Left cardiac atrium (tissue), 4 donors: ENCODE measurements around the gene RYR1. TPM values are rescaled to one million over a fixed set of nuclear protein-coding genes. Genes with fewer than 3 reads are reported as not detected.
"Not testable (repeated sequence)": the region's sequence is repeated elsewhere in the genome, so short reads cannot be mapped to it uniquely, and the experiment has no call there.

Experiments
- ATAC-seq, 2 donors: fragments of 200-7000 bp; cut with Tn5 transposase; one replicate each; pipeline ENCODE4 v1.9.1; 2020; ENCODE audit warnings: mild to moderate bottlenecking in 2 of 2, moderate library complexity in 2 of 2
- DNase-seq: peaks from one replicate; pipeline ENCODE4 v3.0.0-alpha.2; 2020
- intact Hi-C, 2 donors: fragments of 100-400 bp; cut with DNase I; formaldehyde crosslinking; loops; one replicate each; pipeline versions ENCODE4 v1.14.1 to v1.15.1; 2022 to 2023
- total RNA-seq, 2 donors: library from RNA; stranded (reverse); fragmentation: NEBNext Ultra II Directional; extraction: Animal tissue kit (Norgen Biotek cat#: 25700); gene quantifications; one replicate each; pipeline ENCODE4 v1.2.1, GENCODE V29; 2021
- donor health status: DM: no; HTN: yes; CAD: no.
- donor health status: DM: no; HTN: yes; CAD: no; lungs with severe emphysema.
- donor health status: DM: yes; HTN: yes; CAD: no.
- donor health status: Dilated cardiomyopathy.

Gene RYR1
- total RNA-seq, 2 donors from 2014 or later = 1.3 to 3.0 TPM

DNA sequence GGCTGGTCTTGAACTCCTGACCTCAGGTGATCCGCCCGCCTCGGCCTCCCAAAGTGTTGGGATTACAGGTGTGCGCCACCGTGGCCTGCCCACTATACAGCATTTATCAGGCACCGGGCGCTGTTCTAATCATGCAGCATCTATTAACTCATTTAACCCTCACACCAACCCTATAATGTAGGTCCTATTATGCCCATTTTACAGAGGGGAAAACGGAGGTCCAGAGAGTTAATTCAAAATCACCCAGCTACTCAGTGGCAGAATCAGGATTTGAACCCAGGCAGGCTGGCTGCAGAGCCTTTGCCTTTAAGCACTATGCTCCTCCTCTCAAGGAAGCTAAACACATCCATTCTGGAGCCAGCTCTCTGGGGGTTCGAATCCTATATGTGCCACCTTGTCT lies 130.0 kb downstream of the RYR1 start:
- ATAC-seq = no peak
- intact Hi-C loops = no loop called here
- no peak for DNase-seq

GRCh38 chr19:38564981-38565690 lies 131.6 kb downstream of the RYR1 start:
- intact Hi-C loops = no loop called here
- DNase-seq = no peak
- peak in 1 of 2 donors; percentile 18 for ATAC-seq

GRCh38 chr19:38565691-38566105 lies 132.2 kb downstream of the RYR1 start:
- DNase-seq = no peak
- intact Hi-C loops = no loop called here
- no peak for ATAC-seq

DNA sequence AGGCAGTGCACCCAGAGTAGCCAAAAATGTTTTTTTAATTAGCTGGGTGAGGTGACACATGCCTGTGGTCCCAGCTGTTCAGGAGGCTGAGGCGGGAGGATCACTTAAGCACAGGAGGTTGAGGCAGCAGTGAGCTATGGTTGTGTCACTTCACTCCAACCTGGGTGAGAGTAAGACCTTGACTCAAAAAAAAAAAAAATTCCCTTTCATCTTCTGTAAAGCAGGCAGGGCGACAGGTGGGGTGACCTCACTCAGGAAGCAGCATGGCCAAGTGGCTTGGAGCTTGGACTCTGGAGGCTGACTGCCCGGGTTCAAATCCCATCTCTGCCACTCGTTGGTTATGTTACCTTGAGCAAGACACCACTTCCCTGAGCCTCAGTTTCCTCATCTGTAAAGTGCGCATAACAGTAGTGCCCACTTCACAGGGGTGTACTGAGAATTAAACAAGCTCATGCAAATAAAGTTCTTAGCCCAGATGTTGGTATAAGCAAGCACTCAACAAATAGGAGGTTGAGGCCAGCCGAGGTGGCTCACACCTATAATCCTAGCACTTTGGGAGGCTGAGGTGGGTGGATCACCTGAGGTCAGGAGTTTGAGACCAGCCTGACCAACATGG lies 136.0 kb downstream of the RYR1 start:
- intact Hi-C loops = no loop called here
- ATAC-seq (no peak), DNase-seq (no peak)

DNA sequence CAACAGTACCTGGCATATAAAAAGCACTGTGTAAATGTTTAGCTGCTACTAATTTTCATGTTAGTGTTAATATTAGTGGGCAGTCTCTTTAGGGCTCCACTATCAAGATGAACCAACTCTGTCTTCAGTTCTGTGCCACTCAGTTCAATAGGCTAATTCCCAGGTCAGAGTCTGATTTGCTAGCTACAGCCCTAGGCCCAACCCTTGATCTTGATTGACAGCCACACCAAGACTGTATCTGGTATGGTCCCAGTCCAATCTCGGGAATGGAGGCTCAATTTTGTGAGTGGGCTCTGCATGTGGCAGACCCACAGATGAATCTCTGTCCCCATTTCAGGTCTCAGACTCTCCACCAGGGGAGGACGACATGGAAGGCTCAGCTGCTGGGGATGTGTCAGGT lies 138.2 kb downstream of the RYR1 start:
- DNase-seq (no peak), ATAC-seq (no peak)
- intact Hi-C loops = no loop called here

DNA sequence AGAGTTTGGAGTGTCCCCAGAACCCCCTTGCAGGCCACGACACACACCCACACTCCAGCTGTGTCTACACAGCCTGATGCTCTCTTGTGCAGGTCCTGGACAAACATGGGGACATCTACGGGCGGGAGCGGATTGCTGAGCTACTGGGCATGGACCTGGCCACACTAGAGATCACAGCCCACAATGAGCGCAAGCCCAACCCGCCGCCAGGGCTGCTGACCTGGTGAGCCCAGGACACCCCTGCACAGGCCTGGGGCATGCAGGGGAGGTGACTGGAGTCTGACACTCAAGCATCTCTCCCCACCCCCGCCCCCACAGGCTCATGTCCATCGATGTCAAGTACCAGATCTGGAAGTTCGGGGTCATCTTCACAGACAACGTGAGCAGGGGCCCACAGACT lies 144.3 kb downstream of the RYR1 start:
- DNase-seq (no peak), ATAC-seq (no peak)
- intact Hi-C loops = no loop called here

DNA sequence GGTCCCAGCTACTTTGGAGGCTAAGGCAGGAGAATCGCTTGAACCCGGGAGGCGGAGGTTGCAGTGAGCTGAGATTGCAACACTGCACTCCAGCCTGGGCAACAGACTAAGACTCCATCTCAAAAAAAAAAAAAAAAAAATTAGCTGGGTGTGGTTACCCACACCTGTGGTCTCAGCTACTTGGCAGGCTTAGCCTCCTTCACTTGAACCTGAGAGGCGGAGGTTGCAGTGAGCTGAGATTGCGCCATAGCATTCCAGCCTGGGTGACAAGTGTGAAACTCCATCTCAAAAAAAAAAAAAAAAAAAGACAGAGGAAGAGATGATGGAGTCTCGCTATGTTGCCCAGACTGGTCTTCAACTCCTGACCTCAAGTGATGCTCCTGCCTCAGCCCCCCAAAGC lies 145.8 kb downstream of the RYR1 start:
- DNase-seq, intact Hi-C loops, ATAC-seq: not testable (repeated sequence)

- DNase-seq = no peak
- intact Hi-C loops = no loop called here
- no peak for ATAC-seq
Measured at GRCh38 chr19:38580080-38580479, 146.6 kb downstream of the RYR1 start.

DNA sequence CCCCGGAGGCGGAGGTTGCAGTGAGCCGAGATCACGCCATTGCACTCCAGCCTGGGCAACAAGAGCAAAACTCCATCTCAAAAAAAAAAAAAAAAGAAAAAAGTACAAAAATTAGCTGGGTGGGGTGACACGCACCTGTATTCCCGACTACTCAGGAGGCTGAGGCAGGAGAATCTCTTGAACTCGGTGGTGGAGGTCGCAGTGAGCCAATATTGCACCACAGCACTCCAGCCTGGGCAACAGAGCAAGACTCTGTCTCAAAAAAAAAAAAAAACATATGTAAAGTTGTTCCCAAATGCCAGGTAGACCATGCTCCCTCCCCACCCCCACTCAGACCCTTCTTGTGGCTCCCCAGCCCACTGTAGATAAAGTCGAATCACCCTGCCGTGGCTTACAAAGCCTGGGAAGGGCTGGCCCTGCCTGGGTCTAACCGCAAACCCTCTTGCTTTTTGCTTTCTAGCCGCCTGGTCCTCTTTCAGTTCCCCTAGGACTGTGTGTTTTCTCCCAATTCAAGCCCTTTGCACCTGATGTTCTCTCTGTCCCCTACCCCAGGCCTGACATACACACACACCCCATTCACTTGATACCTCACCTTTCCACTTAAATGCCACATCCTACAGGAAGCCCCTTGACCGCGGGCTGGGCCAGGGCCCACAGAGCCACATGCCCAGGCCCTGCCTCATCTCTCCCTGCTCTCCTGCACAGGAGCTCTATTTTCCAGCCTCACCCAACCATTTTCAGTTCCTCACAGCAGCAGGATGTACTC lies 149.9 kb downstream of the RYR1 start:
- no peak for DNase-seq
- intact Hi-C loops = no loop called here
- ATAC-seq = no peak

- intact Hi-C loops = no loop called here
- ATAC-seq (no peak), DNase-seq (no peak)
Measured at GRCh38 chr19:38583985-38584305, 150.5 kb downstream of the RYR1 start.

GRCh38 chr19:38587562-38587961 lies 154.1 kb downstream of the RYR1 start:
- intact Hi-C loops = no loop called here
- no peak for DNase-seq
- ATAC-seq = no peak

- DNase-seq = no peak
- ATAC-seq = no peak
- intact Hi-C loops = no loop called here
Measured at GRCh38 chr19:38588041-38588440, 154.6 kb downstream of the RYR1 start.

GRCh38 chr19:38592940-38593339 lies 159.4 kb downstream of the RYR1 start:
- intact Hi-C loops = no loop called here
- DNase-seq (no peak), ATAC-seq (no peak)

- peak; percentile 53 to 74 for ATAC-seq
- intact Hi-C loops = no loop called here
- DNase-seq = peak; percentile 34
Measured at GRCh38 chr19:38596057-38596981, 162.8 kb downstream of the RYR1 start.

DNA sequence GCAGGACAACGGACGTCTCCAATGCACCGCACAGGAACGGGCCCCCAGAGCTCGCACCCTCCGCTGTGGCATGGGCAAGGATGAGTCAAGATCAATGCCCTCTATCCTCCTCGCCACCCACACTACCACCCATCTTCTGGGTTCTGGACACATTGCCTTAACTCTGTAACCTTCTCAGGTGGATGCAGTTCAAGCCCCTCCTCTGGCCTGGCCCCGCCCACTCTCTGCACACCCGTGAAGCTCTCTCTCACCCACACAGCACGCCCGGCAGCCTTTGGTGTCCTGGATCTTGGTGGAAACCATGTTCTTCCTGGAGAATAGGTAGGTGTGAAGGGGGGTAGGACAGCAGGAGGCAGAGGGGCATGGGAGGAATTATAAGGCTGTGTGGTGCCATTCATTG lies 163.6 kb downstream of the RYR1 start:
- ATAC-seq = no peak
- intact Hi-C loops = no loop called here

DNA sequence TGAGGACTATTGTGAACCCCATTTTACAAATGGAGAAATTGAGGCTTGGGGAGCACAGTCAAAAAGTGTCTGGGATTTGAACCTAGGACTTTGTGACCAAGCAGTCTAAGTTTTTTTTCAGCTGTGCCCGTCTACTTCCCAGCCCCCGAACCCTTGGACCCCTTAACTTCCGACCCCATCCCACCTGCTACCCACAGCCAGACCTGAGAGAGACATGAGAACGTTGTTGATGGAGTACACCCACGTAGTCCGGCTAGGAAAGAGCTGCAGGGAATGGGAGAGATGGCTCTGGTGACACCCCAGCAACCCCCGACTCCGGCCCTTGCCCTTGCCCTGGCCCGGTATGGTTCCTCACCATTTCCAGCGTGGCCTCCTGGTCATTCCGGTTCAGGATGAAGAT lies 166.2 kb downstream of the RYR1 start:
- intact Hi-C loops = no loop called here

More for the DNA sequence above, 163.6 kb downstream of the RYR1 start:
- DNase-seq = no peak

GRCh38 chr19:38602856-38603255 lies 169.4 kb downstream of the RYR1 start:
- intact Hi-C loops, ATAC-seq, DNase-seq: not testable (repeated sequence)

More for the DNA sequence above, 166.2 kb downstream of the RYR1 start:
- DNase-seq (no peak), ATAC-seq (no peak)

- no peak for ATAC-seq
- DNase-seq = no peak
- intact Hi-C loops = no loop called here
Measured at GRCh38 chr19:38606131-38606530, 172.6 kb downstream of the RYR1 start.

DNA sequence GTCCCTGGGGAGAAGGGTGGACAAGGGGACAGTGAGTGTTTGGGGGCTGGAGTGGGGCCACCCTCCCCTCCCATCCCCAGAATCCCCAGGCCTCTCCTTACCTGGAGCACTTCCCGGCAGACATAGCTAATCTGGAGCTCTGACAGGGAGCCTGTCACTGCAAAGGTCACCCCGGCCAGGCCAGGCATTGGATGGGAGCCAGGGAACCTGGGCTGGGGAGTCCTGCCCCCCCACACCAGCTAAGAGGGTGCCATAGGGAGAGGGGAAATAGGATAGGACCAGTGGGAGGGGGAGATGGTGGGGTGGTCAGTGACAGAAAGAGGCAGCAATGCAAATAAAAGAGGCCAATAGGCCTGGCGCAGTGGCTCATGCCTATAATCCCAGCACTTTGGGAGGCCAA lies 180.8 kb downstream of the RYR1 start:
- ATAC-seq (no peak), DNase-seq (no peak)
- intact Hi-C loops = loop anchor here (10.0 kb wide), 2 partner anchors 209 to 311 kb away; partner anchors contain the start of gene FAM98C (in 2 of the 2)
